ENCODE results near the gene BRD9.
"Not testable (repeated sequence)": the region's sequence is repeated elsewhere in the genome, so short reads cannot be mapped to it uniquely, and the experiment has no call there.

BRD9 gene

GRCh38 chr5:902129-902916 lies 9.7 kb upstream of the BRD9 start:
- DNase-seq (ENCODE audit: low read depth): no peak

- DNase-seq (ENCODE audit: low read depth): no peak
These were observed 8.2 kb upstream of the BRD9 start for GRCh38 chr5:900781-901180.

- no peak for DNase-seq (ENCODE audit: low read depth)
These were observed 1.1 kb upstream of the BRD9 start for GRCh38 chr5:893711-894110.

GRCh38 chr5:893137-893506 lies 521 bp upstream of the BRD9 start:
- DNase-seq (ENCODE audit: low read depth): no peak

GRCh38 chr5:891837-892393 lies 686 bp downstream of the BRD9 start:
- no peak for DNase-seq (ENCODE audit: low read depth)

- DNase-seq (ENCODE audit: low read depth): no peak
These were observed 1.3 kb downstream of the BRD9 start for GRCh38 chr5:891117-891836.

- no peak for DNase-seq (ENCODE audit: low read depth)
These were observed 3.4 kb downstream of the BRD9 start for GRCh38 chr5:889075-889710.

- no peak for DNase-seq (ENCODE audit: low read depth)
These were observed 4.0 kb downstream of the BRD9 start for GRCh38 chr5:888638-889035.

- no peak for DNase-seq (ENCODE audit: low read depth)
These were observed 4.5 kb downstream of the BRD9 start for GRCh38 chr5:887947-888637.

GRCh38 chr5:886716-887325 lies 5.8 kb downstream of the BRD9 start:
- no peak for DNase-seq (ENCODE audit: low read depth)

GRCh38 chr5:886036-886435 lies 6.6 kb downstream of the BRD9 start:
- DNase-seq (ENCODE audit: low read depth): no peak

- DNase-seq (ENCODE audit: low read depth): no peak
These were observed 7.1 kb downstream of the BRD9 start for GRCh38 chr5:885529-885928.

GRCh38 chr5:885127-885442 lies 7.5 kb downstream of the BRD9 start:
- no peak for DNase-seq (ENCODE audit: low read depth)

- DNase-seq (ENCODE audit: low read depth): no peak
These were observed 8.1 kb downstream of the BRD9 start for GRCh38 chr5:884345-885126.

GRCh38 chr5:883475-884181 lies 9.0 kb downstream of the BRD9 start:
- no peak for DNase-seq (ENCODE audit: low read depth)

GRCh38 chr5:882253-883183 lies 10.1 kb downstream of the BRD9 start:
- DNase-seq (ENCODE audit: low read depth): no peak

- DNase-seq (ENCODE audit: low read depth): no peak
These were observed 11.1 kb downstream of the BRD9 start for GRCh38 chr5:881551-881935.

GRCh38 chr5:880816-881550 lies 11.6 kb downstream of the BRD9 start:
- DNase-seq (ENCODE audit: low read depth): no peak

- not testable (repeated sequence) for DNase-seq (ENCODE audit: low read depth)
These were observed 13.9 kb downstream of the BRD9 start for GRCh38 chr5:878677-879076.

Measured in non-pigmented ciliary epithelial cell (primary cell).